ENCODE data around the gene CAPRIN1. TPM values are rescaled to one million over a fixed set of nuclear protein-coding genes. Genes with fewer than 3 reads are reported as not detected.

The CAPRIN1 gene
- polyA plus RNA-seq, 1 experiment: 183 TPM

GRCh38 chr11:34036456-34036855 is 15.1 kb upstream of the CAPRIN1 start:
- Histone ChIP-seq H3K4me3 (ENCODE audit: low read depth, low read length) (no peak overlapping the region), H3K27me3 (ENCODE audit: control insufficient read depth, insufficient read depth, low read length) (0 out of 2 replicates have a peak, but pooled peaks cover 2% of the 10 kb centered on the region), H3K36me3 (ENCODE audit: control insufficient read depth, insufficient read depth, low read length) (no peaks in the 10 kb centered on the region)
- ChIA-PET POLR2A (no interaction called here), CTCF (no interaction called here)
- DNase-seq (ENCODE audit: low read depth): no peak
- no peak for TF ChIP-seq CTCF (IDR thresholded peaks at IDR 0.05; ENCODE audit: insufficient read depth, low read depth, low read length)

- Histone ChIP-seq H3K27me3 (ENCODE audit: control insufficient read depth, insufficient read depth, low read length) (0 out of 2 replicates have a peak, but pooled peaks cover 2% of the 10 kb centered on the region), H3K4me3 (ENCODE audit: low read depth, low read length) (no peak overlapping the region), H3K36me3 (ENCODE audit: control insufficient read depth, insufficient read depth, low read length) (no peaks in the 10 kb centered on the region)
- ChIA-PET POLR2A (no interaction called here), CTCF (no interaction called here)
- DNase-seq (ENCODE audit: low read depth): no peak
- no peak for TF ChIP-seq CTCF (IDR thresholded peaks at IDR 0.05; ENCODE audit: insufficient read depth, low read depth, low read length)
Measured at GRCh38 chr11:34037016-34037415, 14.5 kb upstream of the CAPRIN1 start.

GRCh38 chr11:34040571-34040970 is 11.0 kb upstream of the CAPRIN1 start:
- TF ChIP-seq CTCF (IDR thresholded peaks at IDR 0.05; ENCODE audit: insufficient read depth, low read depth, low read length): no peak
- no peak for DNase-seq (ENCODE audit: low read depth)
- Histone ChIP-seq H3K4me3 (ENCODE audit: low read depth, low read length) (no peak overlapping the region), H3K27me3 (ENCODE audit: control insufficient read depth, insufficient read depth, low read length) (0 out of 2 replicates have a peak, but pooled peaks cover 2% of the 10 kb centered on the region), H3K36me3 (ENCODE audit: control insufficient read depth, insufficient read depth, low read length) (no peaks in the 10 kb centered on the region)
- CTCF ChIA-PET: no interaction called here
- POLR2A ChIA-PET: no interaction called here

DNA sequence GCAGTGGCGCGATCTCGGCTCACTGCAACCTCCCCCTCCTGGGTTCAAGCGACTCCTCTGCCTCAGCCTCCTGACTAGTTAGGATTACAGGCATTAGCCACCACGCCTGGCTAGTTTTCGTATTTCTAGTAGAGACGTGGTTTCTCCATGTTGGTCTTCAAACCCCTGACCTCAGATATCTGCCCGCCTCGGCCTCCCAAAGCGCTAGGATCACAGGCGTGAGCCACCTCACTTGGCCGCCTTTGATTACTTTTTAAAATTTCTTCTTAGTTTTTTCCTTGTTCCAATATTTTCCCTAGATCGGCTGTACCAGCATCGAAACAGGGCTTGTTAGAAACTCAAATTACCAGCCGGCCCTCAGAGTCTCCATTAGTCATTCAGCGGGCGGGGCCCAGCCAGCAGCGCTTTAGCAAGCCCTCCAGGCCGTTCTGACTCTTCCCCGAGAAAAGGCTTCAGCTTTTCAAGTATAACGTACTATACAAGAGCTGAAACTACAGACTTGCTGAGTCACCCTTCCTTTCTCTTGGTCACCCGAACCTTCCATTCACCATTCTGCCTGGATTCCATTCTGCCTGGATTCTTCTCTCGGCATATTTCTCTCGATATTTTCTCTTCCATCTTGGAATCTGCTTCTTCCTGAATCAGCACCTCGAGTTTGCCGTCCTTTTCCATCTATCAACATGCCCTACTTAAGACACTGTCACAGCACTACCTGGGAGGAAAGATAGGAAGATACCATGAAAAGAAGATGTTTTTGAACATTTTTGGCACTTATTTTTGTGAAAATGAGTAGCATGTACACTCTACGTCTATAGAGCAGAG is 6.7 kb upstream of the CAPRIN1 start:
- no peak for TF ChIP-seq CTCF (IDR thresholded peaks at IDR 0.05; ENCODE audit: insufficient read depth, low read depth, low read length)
- Histone ChIP-seq H3K27me3 (ENCODE audit: control insufficient read depth, insufficient read depth, low read length) (no peaks in the 10 kb centered on the region), H3K36me3 (ENCODE audit: control insufficient read depth, insufficient read depth, low read length) (no peaks in the 10 kb centered on the region), H3K4me3 (ENCODE audit: low read depth, low read length) (no peak overlapping the region)
- POLR2A ChIA-PET: interaction anchor here (0.6 kb wide), 1 partner anchor 61 kb away, joined by 6 read pairs; no protein-coding TSS in a partner anchor
- DNase-seq (ENCODE audit: low read depth): peak; percentile 44
- CTCF ChIA-PET: no interaction called here

DNA sequence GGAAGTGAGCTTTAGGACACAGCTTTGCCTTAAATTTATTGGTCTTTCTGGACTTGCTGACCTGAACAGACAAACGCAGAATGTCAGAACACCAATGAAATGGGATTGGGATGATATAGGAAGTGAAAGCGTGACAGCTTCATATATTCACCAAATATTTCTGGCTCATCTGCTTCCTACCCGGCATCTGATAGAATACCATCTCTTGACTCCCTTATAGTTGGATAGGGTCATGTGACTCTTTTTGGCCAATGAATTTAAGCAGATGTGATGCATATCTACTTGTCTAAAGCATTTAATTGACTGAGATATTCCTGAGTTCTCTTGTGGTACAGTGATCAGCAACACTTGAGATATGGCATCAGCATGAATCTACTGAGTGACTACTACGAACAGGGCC is 2.5 kb upstream of the CAPRIN1 start:
- Histone ChIP-seq H3K36me3 (ENCODE audit: control insufficient read depth, insufficient read depth, low read length) (no peaks in the 10 kb centered on the region), H3K27me3 (ENCODE audit: control insufficient read depth, insufficient read depth, low read length) (no peaks in the 10 kb centered on the region), H3K4me3 (ENCODE audit: low read depth, low read length) (no peak overlapping the region)
- ChIA-PET POLR2A (no interaction called here), CTCF (interaction anchor here (1.0 kb wide), 1 partner anchor 101 kb away, joined by 3 read pairs; no protein-coding TSS in a partner anchor)
- TF ChIP-seq CTCF (IDR thresholded peaks at IDR 0.05; ENCODE audit: insufficient read depth, low read depth, low read length): no peak
- DNase-seq (ENCODE audit: low read depth): no peak

Data from BJ (cell line).